ENCODE measurements around the gene KRTAP10-8. TPM values are rescaled to one million over a fixed set of nuclear protein-coding genes. Genes with fewer than 3 reads are reported as not detected.
A peak's percentile ranks its signal among the peaks of the same experiment; 100 is the strongest.
"Not testable (repeated sequence)": the region's sequence is repeated elsewhere in the genome, so short reads cannot be mapped to it uniquely, and the experiment has no call there.

The KRTAP10-8 gene
- total RNA-seq, 1 experiment from 2014 or later, result not detected

DNA sequence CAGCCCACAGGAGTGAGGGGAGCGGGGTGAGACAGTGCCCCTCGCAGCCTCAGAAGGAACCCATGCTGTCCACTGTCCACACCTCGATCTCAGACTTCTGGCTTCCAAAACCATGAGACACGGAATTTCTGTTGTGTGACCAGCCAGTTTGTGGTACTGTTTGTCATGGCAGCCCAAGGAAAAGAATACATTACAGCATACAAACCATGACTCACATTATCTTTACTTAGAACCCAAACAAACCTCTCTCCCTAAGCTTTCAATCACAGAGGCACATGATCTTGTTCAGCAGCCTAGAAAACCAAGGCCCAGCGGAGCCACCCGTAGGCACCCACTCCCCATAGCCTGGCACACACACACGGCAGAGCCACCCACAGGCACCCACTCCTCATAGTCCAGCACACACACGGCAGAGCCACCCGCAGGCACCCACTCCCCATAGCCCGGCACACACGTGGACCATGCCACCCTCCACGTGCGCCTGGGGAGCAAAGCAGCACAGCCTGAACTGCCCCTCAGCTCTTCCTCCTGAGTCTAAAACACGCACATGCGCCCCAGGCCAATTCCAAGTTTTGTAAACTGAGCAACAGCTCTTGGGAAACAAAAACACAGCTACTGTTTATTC lies 38.8 kb upstream of the KRTAP10-8 start (continued):
- TF ChIP-seq, protein P1, sequence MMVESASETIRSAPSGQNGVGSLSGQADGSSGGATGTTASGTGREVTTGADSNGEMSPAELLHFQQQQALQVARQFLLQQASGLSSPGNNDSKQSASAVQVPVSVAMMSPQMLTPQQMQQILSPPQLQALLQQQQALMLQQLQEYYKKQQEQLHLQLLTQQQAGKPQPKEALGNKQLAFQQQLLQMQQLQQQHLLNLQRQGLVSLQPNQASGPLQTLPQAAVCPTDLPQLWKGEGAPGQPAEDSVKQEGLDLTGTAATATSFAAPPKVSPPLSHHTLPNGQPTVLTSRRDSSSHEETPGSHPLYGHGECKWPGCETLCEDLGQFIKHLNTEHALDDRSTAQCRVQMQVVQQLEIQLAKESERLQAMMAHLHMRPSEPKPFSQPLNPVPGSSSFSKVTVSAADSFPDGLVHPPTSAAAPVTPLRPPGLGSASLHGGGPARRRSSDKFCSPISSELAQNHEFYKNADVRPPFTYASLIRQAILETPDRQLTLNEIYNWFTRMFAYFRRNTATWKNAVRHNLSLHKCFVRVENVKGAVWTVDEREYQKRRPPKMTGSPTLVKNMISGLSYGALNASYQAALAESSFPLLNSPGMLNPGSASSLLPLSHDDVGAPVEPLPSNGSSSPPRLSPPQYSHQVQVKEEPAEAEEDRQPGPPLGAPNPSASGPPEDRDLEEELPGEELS (CRISPR knock-in tag; IDR thresholded peaks at IDR 0.05), result no peak
- no peak for TF ChIP-seq SOX15 (CRISPR knock-in tag; IDR thresholded peaks at IDR 0.05)

DNA sequence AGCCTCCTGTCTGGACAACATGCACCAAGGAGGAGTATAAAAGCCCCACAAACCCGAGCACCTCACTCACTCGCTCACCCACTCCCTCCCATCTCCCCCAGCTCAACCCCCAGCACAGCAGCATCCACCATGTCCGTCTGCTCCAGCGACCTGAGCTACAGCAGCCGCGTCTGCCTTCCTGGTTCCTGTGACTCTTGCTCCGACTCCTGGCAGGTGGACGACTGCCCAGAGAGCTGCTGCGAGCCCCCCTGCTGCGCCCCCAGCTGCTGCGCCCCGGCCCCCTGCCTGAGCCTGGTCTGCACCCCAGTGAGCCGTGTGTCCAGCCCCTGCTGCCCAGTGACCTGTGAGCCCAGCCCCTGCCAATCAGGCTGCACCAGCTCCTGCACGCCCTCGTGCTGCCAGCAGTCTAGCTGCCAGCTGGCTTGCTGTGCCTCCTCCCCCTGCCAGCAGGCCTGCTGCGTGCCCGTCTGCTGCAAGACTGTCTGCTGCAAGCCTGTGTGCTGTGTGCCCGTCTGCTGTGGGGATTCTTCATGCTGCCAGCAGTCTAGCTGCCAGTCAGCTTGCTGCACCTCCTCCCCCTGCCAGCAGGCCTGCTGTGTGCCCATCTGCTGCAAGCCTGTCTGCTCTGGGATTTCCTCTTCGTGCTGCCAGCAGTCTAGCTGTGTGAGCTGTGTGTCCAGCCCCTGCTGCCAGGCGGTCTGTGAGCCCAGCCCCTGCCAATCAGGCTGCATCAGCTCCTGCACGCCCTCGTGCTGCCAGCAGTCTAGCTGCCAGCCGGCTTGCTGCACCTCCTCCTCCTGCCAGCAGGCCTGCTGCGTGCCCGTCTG lies 38.0 kb upstream of the KRTAP10-8 start, which contains the start of gene KRTAP10-4:
Gene KRTAP10-4 (plus strand): TSS at position 100 of the 827 bp plus-strand sequence. CDS start 30 bp downstream, at position 130.
- peaks cover 32% of the 10 kb centered on the region for H3K36me3 Mint-ChIP-seq
- POLR2A ChIA-PET; H3K27ac Mint-ChIP-seq; DNase-seq (ENCODE audit: low spot score); ATAC-seq; H3K4me3 Mint-ChIP-seq; H3K27me3 Mint-ChIP-seq (ENCODE audit: low read depth): not testable (repeated sequence)
- H3K9me3 Mint-ChIP-seq, result peaks cover 41% of the 10 kb centered on the region
- peaks cover 11% of the 10 kb centered on the region for H3K4me1 Mint-ChIP-seq
- CTCF ChIA-PET, result interaction anchor here (1.0 to 2.1 kb wide), 5 partner anchors 63 to 220 kb away, joined by 3 to 8 read pairs (median 5); no protein-coding TSS in a partner anchor

DNA sequence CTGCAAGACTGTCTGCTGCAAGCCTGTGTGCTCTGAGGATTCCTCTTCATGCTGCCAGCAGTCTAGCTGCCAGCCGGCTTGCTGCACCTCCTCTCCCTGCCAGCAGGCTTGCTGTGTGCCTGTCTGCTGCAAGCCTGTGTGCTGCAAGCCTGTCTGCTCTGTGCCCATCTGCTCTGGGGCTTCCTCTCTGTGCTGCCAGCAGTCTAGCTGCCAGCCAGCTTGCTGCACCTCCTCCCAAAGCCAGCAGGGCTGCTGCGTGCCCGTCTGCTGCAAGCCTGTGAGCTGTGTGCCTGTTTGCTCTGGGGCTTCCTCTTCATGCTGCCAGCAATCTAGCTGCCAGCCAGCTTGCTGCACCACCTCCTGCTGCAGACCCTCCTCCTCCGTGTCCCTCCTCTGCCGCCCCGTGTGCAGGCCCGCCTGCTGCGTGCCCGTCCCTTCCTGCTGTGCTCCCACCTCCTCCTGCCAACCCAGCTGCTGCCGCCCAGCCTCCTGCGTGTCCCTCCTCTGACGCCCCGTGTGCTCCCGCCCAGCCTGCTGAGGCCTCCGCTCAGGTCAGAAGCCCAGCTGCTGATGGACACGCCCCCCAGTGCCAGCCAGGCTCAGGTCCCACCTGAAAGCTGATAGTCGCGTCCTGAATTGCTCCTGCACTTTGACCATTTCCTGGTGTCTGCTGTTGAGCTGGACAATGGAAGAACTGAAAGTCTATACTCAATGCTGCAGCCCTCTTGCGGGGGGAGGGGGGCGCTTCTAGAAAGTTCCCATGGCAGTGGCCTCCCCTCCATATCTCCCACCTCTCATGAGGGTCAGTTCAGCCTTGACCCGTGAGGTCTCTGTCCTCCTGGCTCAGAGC lies 37.2 kb upstream of the KRTAP10-8 start:
- TF ChIP-seq FOXP1 (CRISPR knock-in tag; IDR thresholded peaks at IDR 0.05; ENCODE audit: borderline replicate concordance) (no peak), TCF7 (CRISPR knock-in tag; IDR thresholded peaks at IDR 0.05; ENCODE audit: low read depth) (no peak), ZNF317 (CRISPR knock-in tag; IDR thresholded peaks at IDR 0.05; ENCODE audit: borderline replicate concordance, low read depth) (peak; percentile 82)
- TF ChIP-seq, protein P2, sequence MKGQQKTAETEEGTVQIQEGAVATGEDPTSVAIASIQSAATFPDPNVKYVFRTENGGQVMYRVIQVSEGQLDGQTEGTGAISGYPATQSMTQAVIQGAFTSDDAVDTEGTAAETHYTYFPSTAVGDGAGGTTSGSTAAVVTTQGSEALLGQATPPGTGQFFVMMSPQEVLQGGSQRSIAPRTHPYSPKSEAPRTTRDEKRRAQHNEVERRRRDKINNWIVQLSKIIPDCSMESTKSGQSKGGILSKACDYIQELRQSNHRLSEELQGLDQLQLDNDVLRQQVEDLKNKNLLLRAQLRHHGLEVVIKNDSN (CRISPR knock-in tag; IDR thresholded peaks at IDR 0.05), result no peak
- H3K4me3 Mint-ChIP-seq, result no peak overlapping the region; the same call in 1 of the 2 replicates
- POLR2A ChIA-PET, result no interaction called here

DNA sequence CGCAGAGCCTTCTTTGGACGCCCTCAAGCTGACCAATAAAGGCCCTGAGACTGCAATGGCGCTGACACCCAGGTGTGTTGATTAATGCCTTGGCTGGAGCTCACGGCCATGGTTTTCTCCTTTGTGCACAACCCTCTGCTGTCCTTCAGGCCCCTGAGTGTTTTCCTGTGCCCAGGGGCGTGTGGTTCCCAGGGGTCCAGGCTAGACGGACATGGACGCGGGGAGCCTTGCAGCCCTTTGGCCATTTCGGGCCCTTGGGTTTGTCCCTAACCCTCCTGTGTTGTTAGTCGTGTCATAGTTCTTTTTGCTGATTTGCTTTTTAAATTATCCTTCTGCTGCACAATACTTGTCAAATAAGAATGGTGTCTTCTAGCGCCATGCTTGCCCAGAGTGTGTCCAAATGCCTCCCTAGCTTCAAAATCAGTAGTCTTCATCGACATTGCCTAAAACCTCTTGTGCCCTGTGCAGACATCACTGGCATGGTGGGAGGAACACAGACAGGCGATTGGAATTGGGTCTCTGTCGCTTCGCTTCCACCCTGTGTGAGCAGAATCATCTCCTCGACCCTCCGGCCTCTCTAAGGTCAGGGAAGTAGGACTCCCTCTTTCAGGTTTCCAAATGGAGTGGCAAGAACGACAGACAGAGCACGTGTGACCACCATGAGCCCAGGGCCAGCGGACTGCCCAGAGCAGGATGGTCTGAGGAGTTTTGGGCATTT lies 36.4 kb upstream of the KRTAP10-8 start:
- 0 out of 2 replicates have a peak overlapping the region, but pooled peaks have one; percentile 11 for H3K27ac Mint-ChIP-seq
- no peak for TF ChIP-seq CREB1 (CRISPR knock-in tag; IDR thresholded peaks at IDR 0.05)
- TF ChIP-seq, protein P3, sequence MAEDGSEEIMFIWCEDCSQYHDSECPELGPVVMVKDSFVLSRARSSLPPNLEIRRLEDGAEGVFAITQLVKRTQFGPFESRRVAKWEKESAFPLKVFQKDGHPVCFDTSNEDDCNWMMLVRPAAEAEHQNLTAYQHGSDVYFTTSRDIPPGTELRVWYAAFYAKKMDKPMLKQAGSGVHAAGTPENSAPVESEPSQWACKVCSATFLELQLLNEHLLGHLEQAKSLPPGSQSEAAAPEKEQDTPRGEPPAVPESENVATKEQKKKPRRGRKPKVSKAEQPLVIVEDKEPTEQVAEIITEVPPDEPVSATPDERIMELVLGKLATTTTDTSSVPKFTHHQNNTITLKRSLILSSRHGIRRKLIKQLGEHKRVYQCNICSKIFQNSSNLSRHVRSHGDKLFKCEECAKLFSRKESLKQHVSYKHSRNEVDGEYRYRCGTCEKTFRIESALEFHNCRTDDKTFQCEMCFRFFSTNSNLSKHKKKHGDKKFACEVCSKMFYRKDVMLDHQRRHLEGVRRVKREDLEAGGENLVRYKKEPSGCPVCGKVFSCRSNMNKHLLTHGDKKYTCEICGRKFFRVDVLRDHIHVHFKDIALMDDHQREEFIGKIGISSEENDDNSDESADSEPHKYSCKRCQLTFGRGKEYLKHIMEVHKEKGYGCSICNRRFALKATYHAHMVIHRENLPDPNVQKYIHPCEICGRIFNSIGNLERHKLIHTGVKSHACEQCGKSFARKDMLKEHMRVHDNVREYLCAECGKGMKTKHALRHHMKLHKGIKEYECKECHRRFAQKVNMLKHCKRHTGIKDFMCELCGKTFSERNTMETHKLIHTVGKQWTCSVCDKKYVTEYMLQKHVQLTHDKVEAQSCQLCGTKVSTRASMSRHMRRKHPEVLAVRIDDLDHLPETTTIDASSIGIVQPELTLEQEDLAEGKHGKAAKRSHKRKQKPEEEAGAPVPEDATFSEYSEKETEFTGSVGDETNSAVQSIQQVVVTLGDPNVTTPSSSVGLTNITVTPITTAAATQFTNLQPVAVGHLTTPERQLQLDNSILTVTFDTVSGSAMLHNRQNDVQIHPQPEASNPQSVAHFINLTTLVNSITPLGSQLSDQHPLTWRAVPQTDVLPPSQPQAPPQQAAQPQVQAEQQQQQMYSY (CRISPR knock-in tag; IDR thresholded peaks at IDR 0.05), result no peak
- POLR2A ChIA-PET, result no interaction called here

More for the DNA sequence above, 37.2 kb upstream of the KRTAP10-8 start:
- Mint-ChIP-seq H3K27ac (no peak overlapping the region), H3K9me3 (peaks cover 41% of the 10 kb centered on the region), H3K27me3 (ENCODE audit: low read depth) (peaks cover 6% of the 10 kb centered on the region), H3K36me3 (peaks cover 32% of the 10 kb centered on the region), H3K4me1 (peaks cover 11% of the 10 kb centered on the region)
- ATAC-seq (peak; percentile 60), DNase-seq (ENCODE audit: low spot score) (no peak)
- CTCF ChIA-PET, result interaction anchor here (0.7 to 2.1 kb wide), 6 partner anchors 64 to 219 kb away, joined by 3 to 8 read pairs (median 4); no protein-coding TSS in a partner anchor

More for the DNA sequence above, 36.4 kb upstream of the KRTAP10-8 start:
- peaks cover 37% of the 10 kb centered on the region for H3K9me3 Mint-ChIP-seq
- ATAC-seq, result no peak
- H3K4me3 Mint-ChIP-seq, result no peak overlapping the region
- H3K36me3 Mint-ChIP-seq, result peaks cover 29% of the 10 kb centered on the region
- no peak for DNase-seq (ENCODE audit: low spot score)
- H3K4me1 Mint-ChIP-seq, result peaks cover 16% of the 10 kb centered on the region
- CTCF ChIA-PET, result interaction anchor here (0.7 to 2.1 kb wide), 5 partner anchors 65 to 218 kb away, joined by 3 to 8 read pairs (median 5); no protein-coding TSS in a partner anchor
- H3K27me3 Mint-ChIP-seq (ENCODE audit: low read depth), result peaks cover 6% of the 10 kb centered on the region
